ENCODE measurements around the gene IL1RAPL2.
"Not testable (repeated sequence)": the region's sequence is repeated elsewhere in the genome, so short reads cannot be mapped to it uniquely, and the experiment has no call there.

The IL1RAPL2 gene

DNA sequence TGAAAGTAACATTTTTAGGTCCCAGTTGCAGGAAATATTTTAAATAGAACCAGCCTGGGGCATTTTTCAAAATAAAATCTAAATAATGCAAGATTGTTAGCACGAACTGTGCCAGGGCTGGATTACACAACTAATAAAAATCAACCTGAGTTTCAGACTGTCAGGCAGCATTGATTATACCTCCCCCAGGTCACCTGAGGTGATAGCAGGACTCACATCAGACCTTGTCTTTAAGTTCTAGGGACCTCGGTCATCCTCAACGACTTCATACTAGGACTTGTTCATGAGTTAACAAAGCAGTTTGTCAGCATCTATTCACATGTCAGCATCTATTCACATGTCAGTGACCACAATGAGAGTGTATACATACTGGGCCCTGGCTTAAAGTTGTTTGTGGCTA is 663.1 kb downstream of the IL1RAPL2 start:
- Histone ChIP-seq H3K36me3 (no peaks in the 10 kb centered on the region), H4K20me1 (no peaks in the 10 kb centered on the region), H3K9ac (no peak overlapping the region), H3K27ac (no peak overlapping the region), H3K4me3 (no peak overlapping the region), H3K9me3 (no peaks in the 10 kb centered on the region), H3K4me2 (no peak overlapping the region), H3K27me3 (no peaks in the 10 kb centered on the region), H3K4me1 (peaks cover 7% of the 10 kb centered on the region; the same call in 1 of the 2 replicates)
- no peak for TF ChIP-seq Cebpa-rat (IDR thresholded peaks at IDR 0.05)

DNA sequence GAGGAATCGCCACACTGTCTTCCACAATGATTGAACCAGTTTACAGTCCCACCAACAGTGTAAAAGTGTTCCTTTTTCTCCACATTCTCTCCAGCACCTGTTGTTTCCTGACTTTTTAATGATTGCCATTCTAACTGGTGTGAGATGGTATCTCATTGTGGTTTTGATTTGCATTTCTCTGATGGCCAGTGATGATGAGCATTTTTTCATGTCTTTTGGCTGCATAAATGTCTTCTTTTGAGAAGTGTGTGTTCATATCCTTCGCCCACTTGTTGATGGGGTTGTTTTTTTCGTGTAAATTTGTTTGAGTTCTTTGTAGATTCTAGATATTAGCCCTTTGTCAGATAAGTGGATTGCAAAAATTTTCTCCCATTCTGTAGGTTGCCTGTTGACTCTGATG is 671.4 kb downstream of the IL1RAPL2 start:
- H3K4me3 ChIP-seq, H3K4me2 ChIP-seq, H3K27ac ChIP-seq, H3K27me3 ChIP-seq, H3K9ac ChIP-seq, H3K4me1 ChIP-seq, H3K36me3 ChIP-seq, H4K20me1 ChIP-seq, H3K9me3 ChIP-seq: not testable (repeated sequence)

DNA sequence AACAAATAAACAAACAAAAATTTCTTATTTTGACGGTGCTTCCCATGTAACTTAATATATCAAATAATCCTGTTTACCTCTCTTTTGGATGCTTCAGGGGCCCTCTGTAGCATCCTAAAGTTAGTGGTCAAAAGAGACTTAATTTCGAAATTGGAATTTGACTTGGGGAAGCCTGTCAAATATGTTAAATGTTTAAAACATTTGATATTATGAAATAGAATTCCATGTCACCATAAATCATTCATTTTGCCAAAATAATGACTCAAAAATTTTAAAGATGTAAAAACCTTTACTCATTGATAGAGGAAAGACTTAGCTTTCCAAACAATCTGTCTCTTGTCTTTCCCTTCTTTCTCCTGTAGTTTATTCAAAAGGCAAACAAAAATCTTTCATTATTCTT is 675.1 kb downstream of the IL1RAPL2 start:
- H4K20me1 ChIP-seq = no peaks in the 10 kb centered on the region
- no peak overlapping the region for H3K9ac ChIP-seq
- H3K36me3 ChIP-seq = no peaks in the 10 kb centered on the region
- no peaks in the 10 kb centered on the region for H3K4me1 ChIP-seq
- no peak overlapping the region for H3K4me3 ChIP-seq
- no peak overlapping the region for H3K4me2 ChIP-seq
- no peaks in the 10 kb centered on the region for H3K9me3 ChIP-seq
- H3K27me3 ChIP-seq = no peaks in the 10 kb centered on the region
- no peak overlapping the region for H3K27ac ChIP-seq
- no peak for TF ChIP-seq Cebpa-rat (IDR thresholded peaks at IDR 0.05)

DNA sequence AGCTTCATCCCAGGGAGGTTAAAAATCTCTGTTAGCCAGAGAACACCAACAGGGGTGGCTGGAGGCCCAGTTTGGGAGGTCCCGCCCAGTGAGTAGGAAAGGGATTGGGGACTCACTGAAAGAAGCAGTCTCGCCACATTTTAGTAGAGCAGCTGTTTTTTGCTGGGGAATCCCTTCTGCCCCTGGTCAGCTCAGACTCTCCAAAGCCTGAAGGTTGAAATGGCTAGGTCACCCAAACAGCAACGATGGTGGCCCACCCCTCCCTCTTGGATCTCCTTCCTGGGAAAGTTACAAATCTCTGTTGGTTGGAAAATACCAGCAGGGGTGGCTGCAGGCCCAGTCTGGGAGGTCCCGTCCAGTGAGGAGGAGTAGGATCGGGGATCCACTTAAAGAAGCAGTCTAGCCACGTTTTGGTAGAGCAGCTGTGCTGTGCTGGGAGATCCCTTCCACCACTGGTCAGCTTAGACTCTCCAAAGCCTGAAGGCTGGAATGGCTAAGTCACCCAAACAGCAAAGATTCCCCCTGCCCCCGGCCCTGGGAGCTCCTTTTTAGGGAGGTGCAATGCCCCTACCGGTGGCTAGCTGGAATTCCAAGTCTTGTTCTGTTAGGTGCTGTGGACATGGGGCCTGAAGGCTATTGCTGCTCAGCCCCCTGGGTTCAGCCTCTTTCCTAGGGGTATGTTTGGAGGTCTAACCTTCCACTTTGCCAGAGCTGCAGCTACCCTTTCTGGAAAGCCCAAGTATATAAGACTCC is 694.5 kb downstream of the IL1RAPL2 start:
- no peaks in the 10 kb centered on the region for H3K27me3 ChIP-seq
- no peak overlapping the region for H3K4me3 ChIP-seq
- H4K20me1 ChIP-seq = no peaks in the 10 kb centered on the region
- no peaks in the 10 kb centered on the region for H3K9me3 ChIP-seq
- no peak overlapping the region for H3K27ac ChIP-seq
- H3K4me2 ChIP-seq = peak overlapping the region; percentile 42; the same call in 1 of the 2 replicates
- TF ChIP-seq Cebpa-rat (IDR thresholded peaks at IDR 0.05) = no peak
- H3K4me1 ChIP-seq = peaks cover 14% of the 10 kb centered on the region
- H3K9ac ChIP-seq = no peak overlapping the region
- H3K36me3 ChIP-seq = no peaks in the 10 kb centered on the region

DNA sequence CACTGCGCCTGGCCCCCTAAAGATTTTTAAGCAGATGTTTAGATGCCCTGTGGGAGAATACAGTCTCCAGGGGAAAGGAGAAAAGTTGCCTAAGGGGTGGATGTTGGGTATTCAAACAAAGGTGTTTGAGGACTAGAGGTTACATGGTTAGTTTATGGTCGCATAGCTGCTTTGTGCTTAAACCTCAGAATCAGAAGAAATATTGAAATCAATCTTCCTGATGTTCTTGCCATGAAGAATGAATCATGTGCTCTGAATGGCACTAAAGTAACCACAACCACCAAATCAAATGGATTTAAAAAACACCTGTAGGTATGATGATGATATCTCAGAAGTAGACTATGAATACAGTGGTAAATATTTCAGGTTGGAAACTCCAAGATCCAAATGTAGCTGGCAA is 697.2 kb downstream of the IL1RAPL2 start:
- no peaks in the 10 kb centered on the region for H3K36me3 ChIP-seq
- H3K9me3 ChIP-seq = no peaks in the 10 kb centered on the region
- peaks cover 14% of the 10 kb centered on the region for H3K4me1 ChIP-seq
- TF ChIP-seq Cebpa-rat (IDR thresholded peaks at IDR 0.05) = no peak
- H4K20me1 ChIP-seq = no peaks in the 10 kb centered on the region
- no peaks in the 10 kb centered on the region for H3K27me3 ChIP-seq
- no peak overlapping the region for H3K4me2 ChIP-seq
- no peak overlapping the region for H3K9ac ChIP-seq
- no peak overlapping the region for H3K4me3 ChIP-seq
- H3K27ac ChIP-seq = no peak overlapping the region

DNA sequence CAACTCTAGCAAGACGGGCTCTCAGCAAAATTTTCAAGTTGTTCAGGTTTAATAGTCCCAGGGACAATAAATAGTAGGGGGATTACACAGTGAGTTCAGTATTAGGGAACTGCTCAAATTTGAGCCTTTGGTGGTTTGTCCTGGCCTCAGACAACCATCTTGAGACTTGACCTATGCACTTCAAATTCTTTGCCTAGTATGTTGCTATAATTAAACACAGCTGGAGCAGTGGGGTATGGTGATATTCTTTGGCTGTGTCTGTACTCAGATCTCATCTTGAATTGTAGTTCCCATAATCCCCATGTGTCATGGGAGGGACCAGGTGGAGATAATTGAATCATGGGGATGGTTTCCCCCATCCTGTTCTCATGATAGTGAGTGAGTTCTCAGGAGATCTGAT is 697.8 kb downstream of the IL1RAPL2 start:
- Histone ChIP-seq H4K20me1 (no peaks in the 10 kb centered on the region), H3K36me3 (no peaks in the 10 kb centered on the region), H3K27me3 (no peaks in the 10 kb centered on the region), H3K9me3 (no peaks in the 10 kb centered on the region), H3K4me2 (no peak overlapping the region), H3K4me1 (peaks cover 14% of the 10 kb centered on the region), H3K4me3 (no peak overlapping the region), H3K27ac (no peak overlapping the region), H3K9ac (no peak overlapping the region)
- no peak for TF ChIP-seq Cebpa-rat (IDR thresholded peaks at IDR 0.05)

DNA sequence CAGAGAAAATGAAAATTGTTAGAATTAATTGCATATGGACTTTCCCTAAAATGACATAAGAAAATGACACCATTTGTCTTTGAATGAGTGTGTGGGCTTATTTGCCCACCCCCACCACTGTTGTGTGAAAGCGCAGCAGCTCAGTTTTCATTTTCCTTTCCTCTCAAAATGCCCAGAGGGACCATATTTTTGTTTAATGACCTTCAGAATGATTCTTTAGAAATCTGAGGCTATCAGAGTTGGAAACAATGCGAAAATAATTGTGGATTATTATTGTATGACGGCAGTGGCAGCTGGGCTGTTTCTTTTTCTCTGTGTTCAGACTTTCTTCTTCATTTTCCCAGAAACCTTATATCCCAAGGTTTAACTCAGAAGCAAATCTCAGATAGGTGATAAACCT is 699.1 kb downstream of the IL1RAPL2 start:
- Histone ChIP-seq H4K20me1 (no peaks in the 10 kb centered on the region), H3K27me3 (no peaks in the 10 kb centered on the region), H3K36me3 (no peaks in the 10 kb centered on the region), H3K4me3 (no peak overlapping the region), H3K27ac (no peak overlapping the region), H3K4me1 (peaks cover 14% of the 10 kb centered on the region), H3K4me2 (no peak overlapping the region), H3K9me3 (no peaks in the 10 kb centered on the region), H3K9ac (no peak overlapping the region)
- TF ChIP-seq Cebpa-rat (IDR thresholded peaks at IDR 0.05) = no peak

DNA sequence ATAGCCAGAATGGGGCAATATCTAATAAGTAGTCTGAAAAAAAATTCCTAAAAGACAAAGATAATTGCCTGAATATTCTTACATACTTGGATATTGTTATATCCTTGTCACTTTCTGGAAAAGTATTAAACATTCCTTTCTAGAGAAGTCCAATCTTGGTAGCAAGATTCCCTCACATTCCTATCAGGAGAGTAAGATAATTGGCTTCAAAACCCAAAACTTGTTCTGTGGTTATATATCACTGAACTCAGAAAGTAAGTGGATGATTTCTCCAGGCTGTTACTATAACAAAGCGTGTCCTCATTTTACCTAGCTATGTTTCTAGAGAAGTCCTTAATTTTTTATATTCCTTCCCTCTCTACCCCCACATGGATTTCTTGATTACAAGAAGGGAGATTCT is 700.5 kb downstream of the IL1RAPL2 start:
- H3K27me3 ChIP-seq = no peaks in the 10 kb centered on the region
- no peak overlapping the region for H3K9ac ChIP-seq
- no peak for TF ChIP-seq Cebpa-rat (IDR thresholded peaks at IDR 0.05)
- no peak overlapping the region for H3K4me2 ChIP-seq
- H3K27ac ChIP-seq = no peak overlapping the region
- no peak overlapping the region for H3K4me3 ChIP-seq
- peaks cover 6% of the 10 kb centered on the region for H3K4me1 ChIP-seq
- no peaks in the 10 kb centered on the region for H4K20me1 ChIP-seq
- H3K9me3 ChIP-seq = no peaks in the 10 kb centered on the region
- no peaks in the 10 kb centered on the region for H3K36me3 ChIP-seq

DNA sequence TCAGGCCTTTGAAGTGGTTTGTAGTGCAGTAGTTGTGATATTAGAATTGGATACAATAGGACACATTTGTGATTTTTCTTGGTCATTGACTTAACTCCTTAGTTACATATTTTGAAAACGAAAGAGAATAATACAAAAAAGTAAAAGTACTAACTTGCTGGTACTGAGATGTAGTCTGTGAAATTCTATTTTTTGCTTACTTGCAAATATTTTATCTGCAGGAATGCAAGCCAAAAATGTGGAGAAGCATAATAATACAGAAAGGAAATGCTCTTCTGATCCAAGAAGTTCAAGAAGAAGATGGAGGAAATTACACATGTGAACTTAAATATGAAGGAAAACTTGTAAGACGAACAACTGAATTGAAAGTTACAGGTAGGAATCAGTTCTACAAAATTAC is 701.2 kb downstream of the IL1RAPL2 start:
- H3K36me3 ChIP-seq = no peaks in the 10 kb centered on the region
- no peaks in the 10 kb centered on the region for H3K4me1 ChIP-seq
- no peak for TF ChIP-seq Cebpa-rat (IDR thresholded peaks at IDR 0.05)
- no peaks in the 10 kb centered on the region for H3K27me3 ChIP-seq
- H4K20me1 ChIP-seq = no peaks in the 10 kb centered on the region
- H3K4me3 ChIP-seq = no peak overlapping the region
- H3K27ac ChIP-seq = no peak overlapping the region
- H3K4me2 ChIP-seq = no peak overlapping the region
- H3K9ac ChIP-seq = no peak overlapping the region
- no peaks in the 10 kb centered on the region for H3K9me3 ChIP-seq

DNA sequence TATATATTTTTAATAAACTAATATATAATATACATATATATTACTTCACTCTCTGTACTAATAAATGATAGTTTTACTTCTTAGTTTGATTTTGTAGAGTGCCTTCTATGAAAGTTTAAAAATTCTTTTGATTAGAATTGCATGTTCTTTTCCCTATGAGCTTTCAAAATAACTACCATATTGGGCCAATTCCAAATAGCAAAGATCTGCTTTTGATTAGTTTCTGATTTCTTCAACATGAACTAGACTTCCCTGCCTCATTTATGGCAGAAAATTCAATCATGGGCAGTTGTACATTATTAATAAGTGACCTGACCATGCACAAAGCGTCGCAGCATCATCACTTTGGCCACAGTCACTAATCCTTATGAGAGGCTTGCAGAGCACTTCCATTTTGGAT is 703.4 kb downstream of the IL1RAPL2 start:
- TF ChIP-seq Cebpa-rat (IDR thresholded peaks at IDR 0.05) = no peak
- Histone ChIP-seq H3K27ac (no peak overlapping the region), H3K4me2 (no peak overlapping the region)

DNA sequence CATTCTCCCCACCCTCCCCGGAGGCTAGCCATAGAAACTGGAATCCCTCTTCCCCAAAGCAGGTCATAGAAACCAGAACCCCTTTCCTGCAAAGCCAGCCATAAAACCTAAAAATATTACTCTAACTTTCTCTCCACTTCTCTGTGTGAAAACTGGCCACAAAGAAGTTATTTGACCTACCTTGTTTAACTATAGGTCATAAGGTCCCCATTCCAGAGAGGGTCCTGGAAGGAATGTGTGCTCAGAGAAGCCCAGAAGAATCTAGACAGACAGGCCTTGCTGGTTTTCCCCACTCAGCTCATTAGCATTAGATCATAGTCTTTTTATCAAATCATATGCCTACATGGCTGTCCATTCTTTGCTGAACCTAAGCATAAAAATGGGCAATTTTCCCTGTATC is 707.3 kb downstream of the IL1RAPL2 start:
- Histone ChIP-seq H3K36me3 (no peaks in the 10 kb centered on the region), H3K27ac (no peak overlapping the region), H3K4me1 (no peaks in the 10 kb centered on the region), H3K4me3 (no peak overlapping the region), H3K9ac (no peak overlapping the region), H3K27me3 (no peaks in the 10 kb centered on the region), H4K20me1 (no peaks in the 10 kb centered on the region), H3K4me2 (no peak overlapping the region), H3K9me3 (no peaks in the 10 kb centered on the region)
- no peak for TF ChIP-seq Cebpa-rat (IDR thresholded peaks at IDR 0.05)

More for the DNA sequence above, 703.4 kb downstream of the IL1RAPL2 start:
- H3K4me1 ChIP-seq = no peaks in the 10 kb centered on the region
- H3K36me3 ChIP-seq = no peaks in the 10 kb centered on the region
- no peaks in the 10 kb centered on the region for H4K20me1 ChIP-seq
- no peaks in the 10 kb centered on the region for H3K27me3 ChIP-seq
- H3K9me3 ChIP-seq = no peaks in the 10 kb centered on the region
- H3K9ac ChIP-seq = no peak overlapping the region
- H3K4me3 ChIP-seq = no peak overlapping the region
